Stimulated activated naive B cell treated with anti-CD40 and anti-IgM and Interleukin-4, amounts not matched to agents 10 μg/mL and 1 μg/mL and 100 μg/mL, for 72 hours (primary cell): ENCODE results near the gene PXDN.
A peak's percentile ranks its signal among the peaks of the same experiment; 100 is the strongest.

Experiments used
- ATAC-seq, 2 donors: fragments of 150-1000 bp; cut with Tn5 transposase; replicated peaks; 2 replicates each; pipeline ENCODE4 v1.10.0; 2021; ENCODE audit warnings: moderate library complexity in 1 of 2
- DNase-seq: peaks from one replicate; pipeline ENCODE4 v3.0.0; 2021
- H3K27ac Mint-ChIP-seq: one replicate; pipeline ENCODE4 v1.8.0; 2022; ENCODE audit warnings: mild to moderate bottlenecking, mixed read lengths
- H3K27me3 Mint-ChIP-seq, 2 donors: one replicate each; pipeline ENCODE4 v1.8.0; 2022; ENCODE audit warnings: mixed read lengths in 2 of 2
- H3K36me3 Mint-ChIP-seq, 2 donors: one replicate each; pipeline ENCODE4 v1.8.0; 2022; ENCODE audit warnings: mixed read lengths in 2 of 2, mild to moderate bottlenecking in 1 of 2
- H3K4me1 Mint-ChIP-seq, 2 donors: one replicate each; pipeline ENCODE4 v1.8.0; 2022; ENCODE audit warnings: mixed read lengths in 2 of 2, mild to moderate bottlenecking in 1 of 2
- H3K4me3 Mint-ChIP-seq, 2 donors: one replicate each; pipeline ENCODE4 v1.8.0; 2022; ENCODE audit warnings: mild to moderate bottlenecking in 2 of 2, mixed read lengths in 2 of 2, moderate library complexity in 1 of 2
- H3K9me3 Mint-ChIP-seq, 2 donors: one replicate each; pipeline ENCODE4 v1.8.0; 2022; ENCODE audit warnings: mixed read lengths in 2 of 2, mild to moderate bottlenecking in 1 of 2

PXDN gene

DNA sequence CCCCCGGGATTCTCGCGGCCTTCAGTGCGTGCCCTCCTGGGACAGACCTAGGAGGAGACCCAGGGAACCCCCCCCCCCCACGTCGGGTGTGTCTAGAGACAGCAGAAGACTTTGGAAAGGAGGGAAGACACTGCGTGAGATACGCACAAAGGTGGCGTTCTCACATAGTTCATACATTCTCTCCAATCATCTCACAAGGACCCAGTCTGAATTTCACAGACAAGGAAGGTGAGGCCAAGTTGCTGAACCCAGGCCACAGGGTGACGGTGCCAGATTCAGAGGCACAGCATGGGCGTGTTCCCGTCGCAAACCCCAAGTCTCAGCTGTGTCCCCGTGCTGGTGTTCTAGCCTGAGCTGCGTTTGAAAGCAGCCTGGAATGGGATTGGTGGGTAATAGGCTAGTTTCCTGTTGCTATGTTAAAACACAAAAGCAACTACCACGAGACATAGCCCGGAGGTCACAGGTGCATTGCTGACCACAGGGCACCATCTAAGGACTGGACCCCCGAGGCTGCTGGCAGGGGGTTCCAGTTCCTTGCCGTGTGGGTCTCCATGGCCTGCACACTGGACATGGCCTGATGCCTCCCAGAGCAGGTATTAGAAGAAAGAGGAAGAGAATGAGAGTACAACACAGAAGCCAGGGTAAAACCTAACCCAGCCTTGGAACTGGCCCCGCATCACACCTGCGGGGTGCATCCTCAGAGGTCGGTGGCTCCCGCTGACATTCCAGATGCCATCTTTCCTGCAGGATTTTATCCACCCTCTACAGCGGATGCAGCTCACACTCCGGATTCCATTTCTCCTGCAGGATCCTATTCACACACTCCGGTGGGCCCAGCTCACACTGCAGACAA lies 1.1 kb upstream of the PXDN start:
- no peak overlapping the region for H3K27ac Mint-ChIP-seq
- peaks cover 57 to 65% of the 10 kb centered on the region in 2 donors for H3K27me3 Mint-ChIP-seq
- peak overlapping the region in 1 of 2 donors; percentile 80 for H3K4me3 Mint-ChIP-seq
- no peaks in the 10 kb centered on the region for H3K9me3 Mint-ChIP-seq
- ATAC-seq (no peak), DNase-seq (no peak)
- H3K36me3 Mint-ChIP-seq = peaks cover 0 to 4% of the 10 kb centered on the region in 2 donors
- peaks cover 9 to 24% of the 10 kb centered on the region in 2 donors for H3K4me1 Mint-ChIP-seq

GRCh38 chr2:1744151-1744445 lies 217 bp downstream of the PXDN start:
- H3K4me3 Mint-ChIP-seq = peak overlapping the region; percentile 68 to 74
- peak; percentile 33 to 34 for ATAC-seq

DNA sequence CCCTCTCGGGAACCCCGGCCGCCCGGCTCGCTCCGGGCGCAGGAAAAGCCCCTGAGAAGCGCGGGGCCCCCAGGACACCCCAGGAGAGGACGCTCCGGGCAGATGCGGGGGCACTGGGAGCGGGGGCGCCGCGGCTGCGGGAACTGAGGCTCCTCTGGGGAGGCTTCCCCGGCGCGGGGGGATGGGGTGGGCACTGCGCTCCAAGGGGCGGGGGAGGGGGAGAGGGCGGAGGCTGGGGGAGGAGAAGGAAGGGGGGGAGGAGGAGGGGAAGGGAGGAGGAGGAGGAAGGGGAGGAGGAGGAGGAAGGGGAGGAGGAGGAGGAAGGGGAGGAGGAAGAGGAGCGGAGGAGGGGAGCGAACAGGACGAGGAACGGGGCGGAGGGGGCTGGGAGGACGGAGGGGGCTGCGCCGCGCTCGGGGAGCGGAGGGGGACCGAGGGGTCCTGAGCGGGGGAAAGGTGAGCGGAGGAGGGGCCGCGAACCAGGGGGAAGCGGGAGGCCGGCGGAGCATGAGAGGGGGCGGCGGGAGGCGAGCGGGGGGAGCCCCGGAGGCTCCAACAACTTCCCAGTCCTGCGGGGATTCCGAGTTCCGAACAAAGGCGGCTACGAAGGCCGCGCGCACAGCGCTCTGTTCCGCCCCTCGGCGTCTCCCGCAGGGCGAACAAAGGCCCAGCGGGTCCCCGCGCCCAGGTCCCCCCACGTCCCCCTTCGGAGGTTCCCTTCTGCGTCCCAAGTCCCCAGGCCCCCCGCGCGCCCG lies 742 bp downstream of the PXDN start:
- Mint-ChIP-seq H3K4me1 (peaks cover 9 to 24% of the 10 kb centered on the region in 2 donors), H3K9me3 (no peaks in the 10 kb centered on the region), H3K27me3 (peaks cover 47 to 51% of the 10 kb centered on the region in 2 donors), H3K27ac (peak overlapping the region; percentile 96), H3K4me3 (peak overlapping the region; percentile 84 to 90), H3K36me3 (peaks cover 0 to 4% of the 10 kb centered on the region in 2 donors)
- DNase-seq (no peak), ATAC-seq (peak; percentile 7 to 21)

More at GRCh38 chr2:1744151-1744445, 217 bp downstream of the PXDN start:
- H3K27ac Mint-ChIP-seq = no peak overlapping the region
- H3K9me3 Mint-ChIP-seq = no peaks in the 10 kb centered on the region
- H3K36me3 Mint-ChIP-seq = peaks cover 0 to 4% of the 10 kb centered on the region in 2 donors
- peaks cover 52 to 56% of the 10 kb centered on the region in 2 donors for H3K27me3 Mint-ChIP-seq
- DNase-seq = no peak
- peaks cover 9 to 24% of the 10 kb centered on the region in 2 donors for H3K4me1 Mint-ChIP-seq

- ATAC-seq = peak; percentile 59 to 73
- DNase-seq = peak; percentile 65
- Mint-ChIP-seq H3K4me3 (peak overlapping the region; percentile 84 to 90), H3K27me3 (peaks cover 41 to 45% of the 10 kb centered on the region in 2 donors), H3K36me3 (peaks cover 0 to 4% of the 10 kb centered on the region in 2 donors), H3K9me3 (no peaks in the 10 kb centered on the region), H3K27ac (peak overlapping the region; percentile 96), H3K4me1 (peaks cover 9 to 24% of the 10 kb centered on the region in 2 donors)
These were observed 1.5 kb downstream of the PXDN start for GRCh38 chr2:1742681-1743395.

DNA sequence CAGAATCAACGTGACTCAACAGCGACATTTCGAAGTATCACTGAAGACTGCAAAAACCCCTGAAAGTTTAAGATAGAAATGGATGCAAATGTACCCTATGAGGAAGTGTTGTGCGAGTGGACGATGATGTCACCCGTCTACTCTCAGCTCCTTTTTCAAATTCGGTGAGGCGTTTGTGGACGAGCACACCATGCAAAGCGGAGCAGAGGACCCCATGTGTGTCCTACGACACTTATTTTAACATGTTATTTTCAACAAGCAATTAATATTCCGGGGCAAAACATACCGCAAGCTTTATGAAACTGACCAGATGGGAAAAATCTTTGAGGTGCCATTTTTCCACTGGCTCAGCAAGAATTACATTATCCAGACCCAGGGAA lies 2.0 kb downstream of the PXDN start:
- peaks cover 9 to 24% of the 10 kb centered on the region in 2 donors for H3K4me1 Mint-ChIP-seq
- DNase-seq (peak; percentile 26), ATAC-seq (peak; percentile 66 to 73)
- peaks cover 0 to 4% of the 10 kb centered on the region in 2 donors for H3K36me3 Mint-ChIP-seq
- peaks cover 36 to 39% of the 10 kb centered on the region in 2 donors for H3K27me3 Mint-ChIP-seq
- H3K27ac Mint-ChIP-seq = peak overlapping the region; percentile 90
- peak overlapping the region; percentile 84 to 90 for H3K4me3 Mint-ChIP-seq
- H3K9me3 Mint-ChIP-seq = no peaks in the 10 kb centered on the region

DNA sequence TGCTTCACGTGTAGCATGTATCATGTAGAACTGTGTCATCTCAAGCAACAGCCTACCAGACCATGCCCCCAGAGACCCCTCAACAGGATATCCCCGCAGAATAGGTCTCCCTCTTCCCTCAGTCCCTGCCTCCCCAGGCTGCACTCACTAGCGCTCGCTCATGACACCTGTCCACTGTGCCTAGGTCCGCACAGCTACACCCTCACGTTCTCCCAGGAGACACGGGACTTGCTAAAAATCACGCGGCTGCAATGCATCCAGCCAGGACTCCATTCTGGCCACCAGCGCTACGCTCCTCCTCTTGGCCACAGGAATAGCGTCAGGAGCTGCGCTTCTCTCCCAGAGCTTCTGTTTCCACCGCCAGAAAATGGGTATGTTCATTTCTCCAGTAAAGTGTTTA lies 2.5 kb downstream of the PXDN start:
- peak overlapping the region in 1 of 2 donors; percentile 90 for H3K4me3 Mint-ChIP-seq
- H3K27me3 Mint-ChIP-seq = peaks cover 31 to 35% of the 10 kb centered on the region in 2 donors
- peaks cover 9 to 24% of the 10 kb centered on the region in 2 donors for H3K4me1 Mint-ChIP-seq
- no peaks in the 10 kb centered on the region for H3K9me3 Mint-ChIP-seq
- H3K36me3 Mint-ChIP-seq = peaks cover 0 to 4% of the 10 kb centered on the region in 2 donors
- ATAC-seq = no peak
- H3K27ac Mint-ChIP-seq = peak overlapping the region; percentile 63
- DNase-seq = no peak

DNA sequence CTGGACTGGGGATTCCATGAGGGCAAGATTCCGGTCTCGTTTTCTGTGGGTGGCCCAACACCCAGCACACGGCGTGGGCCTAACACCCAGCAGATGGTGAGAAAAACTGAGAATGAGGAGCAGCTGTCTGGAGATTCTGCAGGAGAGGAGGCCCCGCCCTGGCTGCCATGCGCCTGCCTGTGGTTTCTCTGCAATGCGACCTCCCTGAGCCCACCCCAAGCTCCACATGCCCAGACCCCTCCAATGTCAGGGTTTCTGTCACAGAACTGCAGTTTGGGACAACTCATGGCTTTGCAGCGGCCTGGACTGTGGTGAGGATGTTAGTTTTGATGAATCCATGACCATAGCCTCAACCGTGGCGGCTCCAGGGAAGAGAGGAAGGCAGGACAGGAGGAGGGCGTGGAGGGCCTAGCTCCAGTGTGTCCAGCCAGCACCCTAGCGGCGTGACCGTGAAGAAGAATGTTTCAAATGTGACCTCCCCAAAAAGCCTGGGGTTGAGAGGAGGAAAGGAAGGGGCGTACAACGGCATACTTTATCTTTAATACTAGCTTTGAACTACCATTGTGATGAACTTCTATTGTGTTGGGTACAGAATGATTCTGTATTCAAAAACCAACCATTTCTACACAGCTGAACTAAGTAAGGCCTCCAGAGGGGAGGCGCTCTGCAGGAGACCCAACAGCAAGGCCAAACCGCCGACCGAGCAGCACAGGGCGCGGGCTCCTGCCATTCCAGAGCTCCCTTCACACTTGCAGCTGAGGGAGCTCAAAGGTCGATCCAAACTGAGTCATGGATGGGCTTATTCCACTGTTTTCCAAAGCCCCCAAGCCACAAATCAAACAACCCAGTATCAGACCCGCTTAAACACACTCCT lies 3.4 kb downstream of the PXDN start:
- H3K27ac Mint-ChIP-seq = no peak overlapping the region
- ATAC-seq (no peak), DNase-seq (no peak)
- no peaks in the 10 kb centered on the region for H3K9me3 Mint-ChIP-seq
- H3K36me3 Mint-ChIP-seq = peaks cover 0 to 4% of the 10 kb centered on the region in 2 donors
- no peak overlapping the region for H3K4me3 Mint-ChIP-seq
- peaks cover 9 to 24% of the 10 kb centered on the region in 2 donors for H3K4me1 Mint-ChIP-seq
- H3K27me3 Mint-ChIP-seq = peaks cover 22 to 26% of the 10 kb centered on the region in 2 donors

DNA sequence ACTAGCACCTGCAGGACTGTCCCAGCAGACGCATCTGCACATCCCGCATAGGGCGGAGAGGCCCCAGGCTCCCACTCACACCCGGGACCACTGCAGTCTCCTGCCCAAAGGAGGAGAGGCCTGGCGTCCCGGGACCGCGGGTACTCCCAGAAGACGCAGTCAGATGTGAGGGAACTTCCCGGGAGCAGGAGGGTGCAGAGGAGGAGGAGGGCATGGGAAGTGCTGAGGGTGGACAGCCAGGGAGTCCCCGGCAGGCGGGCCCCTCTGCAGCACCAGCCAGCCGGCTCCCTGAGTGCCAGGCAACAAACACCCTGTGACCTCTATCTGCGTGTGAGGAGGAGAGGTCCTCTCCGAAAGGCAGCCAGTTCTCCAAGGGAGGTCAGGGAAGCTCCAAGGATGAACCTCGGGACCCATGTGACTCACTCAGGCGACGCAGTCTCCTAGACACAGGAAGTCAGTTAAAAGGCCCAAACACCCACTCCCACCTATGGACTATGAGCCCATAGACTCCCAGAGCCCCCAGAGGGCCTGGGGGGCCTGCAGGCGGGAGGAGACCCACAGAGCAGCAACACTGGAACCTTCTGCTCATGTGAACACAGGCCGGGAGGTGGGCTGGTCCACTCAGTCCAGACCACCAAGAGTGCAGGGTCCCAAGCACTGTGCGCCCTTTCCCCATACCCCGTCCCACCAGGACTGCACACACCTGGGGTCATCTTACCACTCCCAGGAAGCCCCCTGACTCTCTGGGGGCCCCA lies 4.2 kb downstream of the PXDN start:
- Mint-ChIP-seq H3K4me1 (peaks cover 9 to 20% of the 10 kb centered on the region in 2 donors), H3K27me3 (peaks cover 15 to 18% of the 10 kb centered on the region in 2 donors), H3K36me3 (peaks cover 0 to 4% of the 10 kb centered on the region in 2 donors), H3K4me3 (no peak overlapping the region), H3K9me3 (peaks cover 0 to under 1% of the 10 kb centered on the region in 2 donors), H3K27ac (no peak overlapping the region)
- DNase-seq (no peak), ATAC-seq (no peak)

GRCh38 chr2:1739322-1739957 lies 4.9 kb downstream of the PXDN start:
- H3K27ac Mint-ChIP-seq = no peak overlapping the region
- H3K36me3 Mint-ChIP-seq = peaks cover 0 to 4% of the 10 kb centered on the region in 2 donors
- ATAC-seq = no peak
- peaks cover 7 to 15% of the 10 kb centered on the region in 2 donors for H3K4me1 Mint-ChIP-seq
- H3K9me3 Mint-ChIP-seq = peaks cover 0 to 3% of the 10 kb centered on the region in 2 donors
- H3K4me3 Mint-ChIP-seq = no peak overlapping the region
- H3K27me3 Mint-ChIP-seq = peaks cover 10 to 12% of the 10 kb centered on the region in 2 donors
- DNase-seq = no peak

DNA sequence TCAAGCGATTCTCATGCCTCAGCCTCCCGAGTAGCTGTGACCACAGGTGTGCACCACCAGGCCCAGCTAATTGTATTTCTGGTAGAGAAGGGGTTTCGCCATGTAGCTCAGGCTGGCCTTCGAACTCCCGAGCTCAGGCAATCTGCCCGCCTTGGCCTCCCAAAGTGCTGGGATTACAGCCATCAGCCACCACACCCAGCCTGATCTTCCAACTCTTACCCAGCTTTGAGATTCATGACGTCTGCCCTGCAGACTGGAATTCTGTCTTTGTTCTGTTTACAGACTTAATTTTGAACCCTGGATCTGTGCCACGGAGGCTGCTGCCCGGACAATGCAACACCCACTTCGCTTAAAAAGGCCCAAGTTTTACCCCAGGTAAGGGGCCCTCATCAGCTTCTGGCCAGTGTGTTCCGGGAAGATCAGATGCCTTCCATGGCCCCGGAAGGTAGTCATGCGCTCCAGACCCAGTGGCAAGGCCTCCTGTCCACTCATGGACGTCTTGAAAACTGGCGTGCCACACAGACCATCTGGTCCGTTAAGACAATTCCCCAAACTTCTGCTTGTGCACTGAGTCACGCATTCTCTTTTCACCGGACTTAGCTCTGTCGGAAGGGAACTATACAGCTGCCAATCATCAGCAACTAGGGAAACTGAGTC lies 5.5 kb downstream of the PXDN start:
- H3K27ac Mint-ChIP-seq = no peak overlapping the region

DNA sequence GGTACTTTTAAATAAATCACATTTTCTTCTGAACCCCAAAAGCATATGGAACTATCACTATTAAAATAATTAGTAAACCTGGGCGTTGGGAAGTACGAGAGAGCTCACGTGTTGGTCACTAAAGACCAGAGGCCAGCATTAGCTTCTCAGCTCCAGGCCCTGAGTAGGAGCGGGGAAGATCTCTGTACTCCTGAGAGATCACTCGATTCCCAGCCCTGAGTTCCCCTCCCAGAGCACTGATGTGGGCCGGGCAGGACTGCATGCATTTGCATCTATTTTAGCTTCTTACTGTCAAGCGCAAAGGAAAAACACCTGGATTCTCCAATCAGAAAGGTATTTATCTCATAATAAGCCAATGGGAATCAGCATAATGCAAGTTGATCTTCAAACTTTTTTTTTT lies 6.2 kb downstream of the PXDN start:
- Mint-ChIP-seq H3K4me1 (peaks cover 7 to 15% of the 10 kb centered on the region in 2 donors), H3K4me3 (no peak overlapping the region), H3K27me3 (peaks cover 10 to 12% of the 10 kb centered on the region in 2 donors), H3K9me3 (peaks cover 0 to 3% of the 10 kb centered on the region in 2 donors), H3K27ac (no peak overlapping the region), H3K36me3 (peaks cover 0 to 4% of the 10 kb centered on the region in 2 donors)
- ATAC-seq (no peak), DNase-seq (no peak)

More for the DNA sequence above, 5.5 kb downstream of the PXDN start:
- H3K27me3 Mint-ChIP-seq = peaks cover 10 to 12% of the 10 kb centered on the region in 2 donors
- peaks cover 0 to 3% of the 10 kb centered on the region in 2 donors for H3K9me3 Mint-ChIP-seq
- peaks cover 0 to 4% of the 10 kb centered on the region in 2 donors for H3K36me3 Mint-ChIP-seq
- no peak overlapping the region for H3K4me3 Mint-ChIP-seq
- peaks cover 7 to 15% of the 10 kb centered on the region in 2 donors for H3K4me1 Mint-ChIP-seq
- DNase-seq = no peak
- no peak for ATAC-seq

DNA sequence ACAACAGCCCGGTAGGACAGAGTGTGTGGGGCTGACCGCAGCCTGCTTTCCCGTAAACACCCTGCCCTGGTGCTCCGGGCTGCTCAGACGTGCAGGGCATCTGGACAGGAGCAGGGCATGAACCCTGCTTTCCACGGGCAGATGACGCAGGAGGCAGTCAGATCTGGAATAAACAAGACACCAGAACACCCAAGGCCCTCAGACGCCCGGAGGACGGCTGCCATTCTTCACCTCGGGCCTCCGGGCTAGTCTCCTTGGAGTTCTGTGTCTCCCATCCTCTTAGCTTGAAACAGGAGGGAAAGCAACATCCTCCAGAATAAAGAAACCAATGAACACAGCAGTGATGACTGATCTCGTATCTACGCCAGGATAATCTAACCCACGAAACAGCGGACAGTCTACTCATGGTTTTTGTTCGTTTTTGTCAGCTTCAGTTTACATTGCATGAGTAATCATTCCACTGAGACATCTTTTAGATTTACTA lies 7.3 kb downstream of the PXDN start:
- H3K27me3 Mint-ChIP-seq = peaks cover 2 to 3% of the 10 kb centered on the region in 2 donors

More for the DNA sequence above, 7.3 kb downstream of the PXDN start:
- peaks cover 2 to 4% of the 10 kb centered on the region in 2 donors for H3K4me1 Mint-ChIP-seq
- H3K36me3 Mint-ChIP-seq = peaks cover 0 to 2% of the 10 kb centered on the region in 2 donors
- DNase-seq (no peak), ATAC-seq (no peak)
- peaks cover 0 to 3% of the 10 kb centered on the region in 2 donors for H3K9me3 Mint-ChIP-seq
- H3K27ac Mint-ChIP-seq = no peak overlapping the region
- H3K4me3 Mint-ChIP-seq = no peak overlapping the region
